HG02610 (cell line): ENCODE results near the gene SETD6.

Source experiments
- ATAC-seq: cut with Tn5 transposase; IDR thresholded peaks from one replicate; pipeline ENCODE4 v1.9.1; 2021; ENCODE audit warnings: mild to moderate bottlenecking, moderate library complexity; ENCODE audit not compliant: unreplicated experiment

The SETD6 gene

DNA sequence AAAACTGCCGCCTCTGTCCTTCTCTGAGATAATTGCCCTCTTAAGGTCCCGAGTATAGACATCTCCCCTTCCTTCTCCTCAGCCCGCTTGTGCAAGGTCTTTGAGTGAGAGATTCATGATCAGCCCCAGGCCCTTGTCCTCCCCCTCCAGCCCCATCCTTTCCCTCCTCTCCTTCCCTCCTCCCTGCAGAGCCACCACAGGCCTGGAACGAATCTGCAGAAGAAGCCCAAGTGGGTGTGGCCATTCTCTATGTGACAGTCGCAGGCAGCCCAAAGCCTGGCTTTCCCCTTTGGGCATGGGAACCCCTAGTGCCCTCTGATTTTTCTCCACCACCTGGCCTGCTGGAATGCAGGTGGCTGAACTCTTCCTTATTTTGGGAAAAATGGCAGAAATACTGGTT is 22.6 kb upstream of the SETD6 start:
- no peak for ATAC-seq

- no peak for ATAC-seq
These were observed 21.4 kb upstream of the SETD6 start for GRCh38 chr16:58493756-58494431.

DNA sequence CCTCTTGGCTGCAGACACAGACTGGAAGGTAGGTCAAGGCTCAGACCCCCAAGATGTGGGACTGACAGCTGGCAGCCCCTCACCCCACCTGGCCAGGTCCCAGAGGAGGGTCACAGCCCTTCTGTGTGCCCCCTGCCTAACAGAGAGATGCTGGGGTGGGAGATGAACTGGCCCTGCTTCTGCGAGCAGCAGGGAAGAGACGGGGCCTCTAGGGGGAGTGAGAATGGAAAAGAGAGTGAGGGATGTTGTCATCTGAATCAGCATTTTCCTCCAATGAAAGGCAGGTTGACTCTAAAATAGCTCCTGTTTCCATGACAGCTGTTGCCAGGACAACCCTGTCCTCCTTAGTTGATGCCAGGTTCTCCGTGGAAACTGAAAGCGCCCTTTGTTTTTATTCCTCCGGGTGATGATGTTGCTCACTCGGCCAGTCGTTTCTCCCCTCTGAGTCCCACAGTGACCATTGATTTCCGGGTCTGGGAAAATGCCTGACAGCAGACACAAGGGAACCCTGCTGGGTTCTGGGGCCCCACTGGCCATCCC is 20.3 kb upstream of the SETD6 start:
- peak; percentile 73 for ATAC-seq

DNA sequence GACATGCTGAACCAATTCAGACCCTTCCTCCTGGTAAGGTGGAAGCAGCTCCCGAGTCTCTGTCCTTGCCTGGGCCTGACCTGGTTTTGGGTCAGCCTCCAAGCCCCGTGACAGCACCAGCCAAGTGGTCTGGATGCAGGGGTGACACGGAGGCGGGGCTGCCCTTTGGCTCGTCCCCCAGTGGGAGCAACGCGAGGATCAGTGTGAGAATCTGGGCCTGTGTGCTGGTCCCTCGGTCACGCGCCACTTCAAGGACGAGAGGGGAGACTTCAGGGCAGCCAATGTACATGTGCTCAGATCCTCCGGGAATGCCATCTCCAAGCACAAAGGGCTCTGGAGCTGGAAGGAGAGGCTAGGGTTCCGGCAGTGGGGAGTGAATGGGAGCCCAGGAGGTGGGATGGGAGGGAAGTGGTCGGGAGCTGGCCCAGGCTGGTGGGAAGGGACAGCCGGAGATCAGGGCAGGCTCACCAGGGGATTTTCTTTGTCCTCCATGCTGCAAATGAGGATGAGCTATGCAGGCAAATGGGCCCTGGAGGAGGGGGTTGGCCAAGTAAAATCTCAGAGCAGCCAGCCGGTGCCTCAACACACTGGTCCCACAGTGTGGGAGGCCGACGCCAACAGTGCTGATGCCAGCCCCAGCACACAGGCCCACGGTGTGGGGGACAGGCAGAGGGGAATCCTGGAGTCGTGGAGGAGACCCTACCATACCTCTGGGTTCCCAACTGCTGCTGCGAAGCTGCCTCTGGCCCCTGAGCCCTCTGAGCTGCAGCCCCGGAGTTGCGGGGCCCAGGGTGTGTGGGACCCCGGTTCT is 19.6 kb upstream of the SETD6 start:
- ATAC-seq: no peak

DNA sequence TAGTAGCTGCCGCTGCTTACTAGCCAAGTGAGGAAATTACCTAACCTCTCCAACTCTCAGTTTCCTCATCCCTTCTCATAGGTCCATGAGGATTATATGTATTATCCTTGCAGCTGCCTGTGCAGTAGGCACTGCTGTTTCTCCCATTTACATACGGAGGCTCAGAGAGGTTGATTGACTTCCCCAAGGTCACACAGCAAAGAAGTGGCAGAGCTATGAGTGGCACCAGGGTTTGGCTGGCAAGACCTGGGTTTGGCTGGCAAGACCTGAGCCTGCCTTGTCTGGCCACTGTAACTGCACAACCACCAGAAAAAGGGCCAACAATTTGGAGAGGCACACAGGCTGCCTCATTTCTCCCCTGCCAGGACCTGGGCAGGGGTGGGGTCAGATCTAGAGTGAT is 17.8 kb upstream of the SETD6 start:
- ATAC-seq: no peak

DNA sequence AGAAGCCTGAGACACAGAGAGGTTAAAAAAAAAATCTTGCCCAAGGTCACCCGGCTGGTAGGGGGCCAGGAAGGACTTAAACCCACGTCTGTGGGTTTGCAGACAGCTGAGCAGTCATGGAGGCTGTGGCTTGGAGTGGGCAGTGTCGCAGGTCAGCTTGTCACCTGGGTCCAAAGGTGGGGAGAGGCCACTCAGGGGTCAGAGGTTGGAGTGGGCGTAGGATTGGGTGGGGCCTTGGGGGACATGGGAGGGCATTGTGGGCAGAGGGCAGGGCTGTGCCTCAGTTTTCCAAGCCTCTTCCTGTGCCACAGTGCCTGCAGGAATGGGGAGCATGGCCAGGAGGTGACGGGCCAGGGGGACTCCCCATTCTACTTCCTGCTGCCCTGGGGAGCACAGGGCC is 17.4 kb upstream of the SETD6 start:
- ATAC-seq: no peak

- ATAC-seq: no peak
These were observed 16.8 kb upstream of the SETD6 start for GRCh38 chr16:58498341-58499091.

- no peak for ATAC-seq
These were observed 16.2 kb upstream of the SETD6 start for GRCh38 chr16:58499092-58499511.

DNA sequence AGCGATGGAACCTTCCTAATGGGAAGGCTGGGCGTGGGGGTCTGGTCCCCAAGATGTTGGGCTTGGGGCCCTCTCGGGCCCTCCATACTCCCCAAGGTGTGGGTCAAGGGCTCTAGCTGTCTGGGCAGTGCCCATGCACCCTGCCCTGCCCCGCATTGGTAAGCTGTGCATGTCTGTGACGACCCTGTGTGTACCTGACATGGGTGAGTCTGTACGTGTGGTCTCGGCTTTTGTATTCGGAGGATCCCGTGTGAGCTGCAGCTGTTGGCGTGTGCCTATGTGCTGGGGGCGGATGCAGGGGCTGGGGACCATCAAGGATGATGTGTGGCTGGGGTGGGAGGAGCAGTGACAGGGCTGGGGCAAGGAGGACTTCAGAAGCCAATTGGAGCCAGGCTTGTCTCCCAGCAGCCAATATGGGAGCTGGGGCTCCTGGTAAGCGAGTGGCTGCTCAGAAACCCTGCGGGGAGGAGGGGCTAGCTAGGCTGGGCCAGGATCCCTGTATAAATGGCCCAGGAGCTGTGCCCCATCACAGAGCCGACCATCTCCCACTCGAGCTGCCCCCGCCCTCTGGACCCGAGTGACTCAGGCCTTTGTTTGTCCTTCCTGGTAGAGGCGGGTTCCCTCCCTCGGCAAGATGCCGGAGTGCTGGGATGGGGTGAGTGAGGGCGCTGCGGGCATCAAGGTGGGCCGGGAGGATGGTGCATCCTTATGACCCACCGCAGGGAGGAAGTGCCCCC is 15.5 kb upstream of the SETD6 start, which contains the start of gene NDRG4:
Gene NDRG4, plus strand, starts transcription at position 529 of the 737 bp plus-strand sequence. Its CDS starts 106 bp downstream, at position 635.
- ATAC-seq: peak; percentile 29

- ATAC-seq: no peak
These were observed 14.7 kb upstream of the SETD6 start for GRCh38 chr16:58500430-58501241.

GRCh38 chr16:58501242-58502131 is 13.8 kb upstream of the SETD6 start:
- ATAC-seq: no peak

DNA sequence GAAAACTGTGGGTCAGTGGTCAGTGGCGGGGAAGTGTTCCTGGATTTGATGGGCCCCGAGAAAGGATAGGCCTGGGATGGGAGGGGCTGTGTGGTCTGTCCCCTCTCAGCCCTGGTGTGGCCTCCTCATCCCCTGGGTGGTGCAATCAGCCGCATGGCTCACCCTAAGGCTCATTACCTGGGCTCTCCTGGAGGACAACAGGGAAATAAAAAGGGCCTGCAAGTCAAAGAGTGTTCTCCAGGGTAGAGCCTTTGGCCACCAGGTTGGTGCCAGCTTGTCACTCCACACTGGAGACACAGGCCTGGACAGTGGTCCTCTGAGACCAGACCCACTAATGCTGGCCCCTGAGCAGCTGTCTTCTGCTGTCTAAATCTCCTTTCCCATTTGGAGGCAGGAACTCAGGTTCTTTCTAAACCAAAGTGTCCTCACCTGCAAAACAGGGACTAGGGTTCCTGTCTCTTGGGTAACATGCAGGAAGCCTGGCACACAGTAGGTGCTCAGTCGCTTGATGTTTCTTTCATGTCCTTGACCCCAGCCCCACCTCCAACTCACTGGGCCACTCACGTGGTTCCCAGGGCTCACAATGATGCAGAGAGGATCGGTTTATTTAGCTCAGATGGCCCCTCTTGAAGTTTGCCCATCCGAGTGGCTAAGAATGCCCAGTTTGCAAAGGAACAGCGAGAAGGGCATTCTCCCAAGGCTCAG is 12.9 kb upstream of the SETD6 start:
- no peak for ATAC-seq

GRCh38 chr16:58503166-58503862 is 12.0 kb upstream of the SETD6 start:
- ATAC-seq: no peak

GRCh38 chr16:58503863-58504688 is 11.2 kb upstream of the SETD6 start:
- ATAC-seq: no peak

DNA sequence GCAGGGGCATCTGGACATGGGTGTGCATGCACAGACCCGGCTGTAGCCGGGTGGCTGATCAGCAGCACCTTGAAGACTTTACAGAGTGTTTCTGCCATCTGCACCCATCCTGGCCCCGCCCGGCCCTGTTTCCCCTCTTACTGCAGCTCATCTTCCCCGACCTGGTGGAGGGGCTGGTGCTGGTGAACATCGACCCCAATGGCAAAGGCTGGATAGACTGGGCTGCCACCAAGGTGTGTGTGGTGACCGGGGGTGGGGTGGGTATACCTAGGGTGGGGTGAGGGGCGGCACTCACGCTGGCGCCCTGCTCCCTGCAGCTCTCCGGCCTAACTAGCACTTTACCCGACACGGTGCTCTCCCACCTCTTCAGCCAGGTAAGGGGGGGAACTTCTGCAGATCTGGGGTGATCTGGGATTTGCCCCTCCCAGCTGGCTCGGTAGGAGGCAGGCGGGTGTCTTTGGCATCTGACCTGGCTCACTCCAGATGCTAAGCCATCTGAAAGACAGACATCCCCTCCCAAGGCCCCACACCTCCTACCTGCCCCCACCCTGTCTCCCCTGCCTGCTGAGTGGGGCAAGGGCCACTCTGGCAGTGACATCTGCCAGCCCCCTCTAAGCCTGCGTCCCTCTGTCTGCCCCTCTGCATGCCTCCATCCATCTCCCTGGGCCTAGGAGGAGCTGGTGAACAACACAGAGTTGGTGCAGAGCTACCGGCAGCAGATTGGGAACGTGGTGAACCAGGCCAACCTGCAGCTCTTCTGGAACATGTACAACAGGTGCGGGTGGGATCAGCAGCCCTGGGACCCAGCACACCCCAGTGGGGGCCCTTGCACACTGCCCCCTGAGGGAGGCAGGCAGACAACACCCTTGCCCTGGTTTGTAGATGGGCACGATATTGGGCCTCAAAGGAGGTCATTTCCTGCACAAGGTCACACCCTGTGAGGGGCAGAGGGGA is 8.8 kb upstream of the SETD6 start:
- ATAC-seq: no peak
